BJ (cell line): Measurements from ENCODE around the gene PBX3. TPM values are rescaled to one million over a fixed set of nuclear protein-coding genes. Genes with fewer than 3 reads are reported as not detected.
"Not testable (repeated sequence)": the region's sequence is repeated elsewhere in the genome, so short reads cannot be mapped to it uniquely, and the experiment has no call there.

Source experiments
- CTCF ChIA-PET: fragments of 350-600 bp; formaldehyde crosslinking; extraction: SDS; loops from one replicate; lab custom pipeline; 2021; ENCODE audit warnings: antibody characterized with exemption, inconsistent platforms; lab: Yijun Ruan, JAX
- POLR2A ChIA-PET: fragments of 300-600 bp; sonication (Branson Sonifier 250); formaldehyde crosslinking; extraction: SDS; loops from one replicate; lab custom pipeline; 2021; ENCODE audit warnings: antibody characterized with exemption; lab: Charles Lee
- DNase-seq: peaks from one replicate; pipeline ENCODE4 v3.0.0-alpha.2; 2011; ENCODE audit warnings: low read depth
- H3K27me3 ChIP-seq: 2 replicates; pipeline ENCODE4 v1.6.0; 2011; ENCODE audit warnings: low read length; ENCODE audit not compliant: control insufficient read depth, insufficient read depth
- H3K36me3 ChIP-seq: 2 replicates; pipeline ENCODE4 v1.5.1; 2011; ENCODE audit warnings: low read length; ENCODE audit not compliant: control insufficient read depth, insufficient read depth
- H3K4me3 ChIP-seq: 2 replicates; pipeline ENCODE4 v1.5.1; 2011; ENCODE audit warnings: low read depth, mild to moderate bottlenecking, control low read depth, low read length
- polyA plus RNA-seq: library from polyadenylated mRNA; depleted of rRNA; stranded (reverse); fragments of >200 nt; gene quantifications from 2 replicates; pipeline ENCODE4 v1.2.3, GENCODE V29; 2011
- TF ChIP-seq, protein P1 (sequence below): IDR thresholded peaks from 2 replicates; pipeline ENCODE4 v1.5.1; 2011; ENCODE audit warnings: low read depth, mild to moderate bottlenecking, control low read depth, inconsistent platforms, low read length, moderate library complexity; ENCODE audit not compliant: insufficient read depth

PBX3 gene
- polyA plus RNA-seq, 1 experiment: 27.9 TPM

DNA sequence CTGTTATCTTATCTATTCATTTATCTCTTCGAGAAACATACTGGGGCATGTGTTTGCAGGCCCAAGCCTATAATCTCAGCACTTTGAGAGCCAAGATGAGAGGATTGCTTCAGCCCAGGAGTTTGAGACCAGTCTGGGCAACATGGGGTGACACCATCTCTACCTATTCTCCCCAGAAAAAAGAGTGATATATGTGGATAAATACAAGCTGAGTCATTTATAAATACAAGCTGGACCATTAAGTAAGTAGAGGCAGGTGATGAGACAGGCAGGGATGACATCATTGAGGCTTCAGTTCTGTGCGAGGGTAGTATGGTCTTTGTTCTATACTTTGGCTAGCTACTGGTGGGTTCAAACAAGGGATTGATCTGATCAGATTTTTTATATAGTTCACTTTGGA, 25.6 kb downstream of the PBX3 start:
- H3K36me3 ChIP-seq: no peaks in the 10 kb centered on the region
- H3K4me3 ChIP-seq: no peak overlapping the region
- CTCF ChIA-PET: interaction anchor here (0.6 kb wide), 1 partner anchor 114 kb away, joined by 3 read pairs; no protein-coding TSS in a partner anchor
- DNase-seq: no peak
- POLR2A ChIA-PET: no interaction called here
- TF ChIP-seq, protein P1, sequence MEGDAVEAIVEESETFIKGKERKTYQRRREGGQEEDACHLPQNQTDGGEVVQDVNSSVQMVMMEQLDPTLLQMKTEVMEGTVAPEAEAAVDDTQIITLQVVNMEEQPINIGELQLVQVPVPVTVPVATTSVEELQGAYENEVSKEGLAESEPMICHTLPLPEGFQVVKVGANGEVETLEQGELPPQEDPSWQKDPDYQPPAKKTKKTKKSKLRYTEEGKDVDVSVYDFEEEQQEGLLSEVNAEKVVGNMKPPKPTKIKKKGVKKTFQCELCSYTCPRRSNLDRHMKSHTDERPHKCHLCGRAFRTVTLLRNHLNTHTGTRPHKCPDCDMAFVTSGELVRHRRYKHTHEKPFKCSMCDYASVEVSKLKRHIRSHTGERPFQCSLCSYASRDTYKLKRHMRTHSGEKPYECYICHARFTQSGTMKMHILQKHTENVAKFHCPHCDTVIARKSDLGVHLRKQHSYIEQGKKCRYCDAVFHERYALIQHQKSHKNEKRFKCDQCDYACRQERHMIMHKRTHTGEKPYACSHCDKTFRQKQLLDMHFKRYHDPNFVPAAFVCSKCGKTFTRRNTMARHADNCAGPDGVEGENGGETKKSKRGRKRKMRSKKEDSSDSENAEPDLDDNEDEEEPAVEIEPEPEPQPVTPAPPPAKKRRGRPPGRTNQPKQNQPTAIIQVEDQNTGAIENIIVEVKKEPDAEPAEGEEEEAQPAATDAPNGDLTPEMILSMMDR: no peak
- no peaks in the 10 kb centered on the region for H3K27me3 ChIP-seq

DNA sequence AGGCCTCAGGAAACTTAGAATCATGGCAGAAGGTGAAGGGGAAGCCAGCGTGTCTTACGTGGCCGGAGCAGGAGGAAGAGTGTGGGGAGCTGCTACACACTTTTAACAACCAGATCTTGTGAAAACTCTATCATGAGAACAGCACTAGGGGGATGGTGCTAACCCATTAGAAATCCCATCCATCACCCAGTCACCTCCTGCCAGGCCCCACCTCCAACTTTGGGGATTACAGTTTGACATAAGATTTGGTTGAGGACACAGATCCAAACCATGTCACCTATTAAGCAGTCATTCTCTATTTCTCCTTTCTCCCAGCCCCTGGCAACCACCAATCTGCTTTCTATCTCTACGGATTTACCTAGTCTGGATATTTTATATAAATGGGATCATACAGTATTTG, 26.9 kb downstream of the PBX3 start:
- CTCF ChIA-PET: no interaction called here
- no peaks in the 10 kb centered on the region for H3K36me3 ChIP-seq
- no peaks in the 10 kb centered on the region for H3K27me3 ChIP-seq
- no peak overlapping the region for H3K4me3 ChIP-seq
- TF ChIP-seq, protein P1: no peak
- POLR2A ChIA-PET: no interaction called here
- DNase-seq: no peak

DNA sequence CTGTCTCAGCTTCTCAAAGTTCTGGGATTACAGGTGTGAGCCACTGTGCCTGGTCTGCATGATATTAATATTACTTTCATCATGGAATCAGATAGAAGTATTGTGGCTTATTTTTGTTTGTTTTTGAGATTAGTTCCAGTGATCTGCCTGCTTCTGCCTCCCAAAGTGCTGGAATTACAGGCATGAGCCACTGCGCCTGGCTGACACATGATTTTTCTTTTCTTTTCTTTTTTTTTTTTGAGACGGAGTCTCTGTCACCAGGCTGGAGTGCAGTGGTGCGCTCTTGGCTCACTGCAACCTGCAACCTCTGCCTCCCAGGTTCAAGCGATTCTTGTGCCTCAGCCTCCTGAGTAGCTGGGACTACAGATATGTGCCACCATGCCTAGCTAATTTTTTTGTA, 29.6 kb downstream of the PBX3 start:
- H3K27me3 ChIP-seq, H3K36me3 ChIP-seq, DNase-seq, POLR2A ChIA-PET, CTCF ChIA-PET, H3K4me3 ChIP-seq: not testable (repeated sequence)

DNA sequence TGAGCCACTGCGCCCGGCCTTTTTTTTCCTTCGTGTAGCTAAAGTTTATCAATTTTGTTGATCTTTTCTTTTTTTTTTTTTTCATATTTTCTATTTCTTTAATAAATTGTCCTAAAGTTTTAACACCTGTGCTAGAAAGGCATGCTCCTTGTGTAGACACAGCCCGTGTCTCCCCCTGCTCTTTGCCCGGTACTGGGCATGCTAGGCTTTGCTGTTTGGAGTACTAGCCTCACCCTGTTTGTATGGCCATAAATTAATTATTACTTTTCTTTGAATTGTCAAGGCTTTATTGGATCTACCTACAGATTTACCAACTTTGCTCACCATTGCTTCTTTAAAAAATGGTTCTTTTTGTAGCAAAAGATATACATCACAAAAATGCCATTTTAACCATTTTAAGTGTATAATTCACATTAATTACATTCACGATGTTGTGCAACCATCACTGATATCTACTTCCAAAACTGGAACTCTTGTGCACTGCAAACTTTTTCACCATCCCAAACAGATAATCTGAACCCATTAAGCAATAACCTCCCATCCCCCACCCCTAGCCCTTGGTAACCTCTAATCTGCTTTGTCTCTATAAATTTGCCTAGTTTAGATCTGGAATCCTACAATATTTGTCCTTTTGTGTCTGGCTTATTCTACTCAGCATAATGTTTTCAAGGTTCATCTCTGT, 31.5 kb downstream of the PBX3 start:
- H3K4me3 ChIP-seq, H3K27me3 ChIP-seq, DNase-seq, POLR2A ChIA-PET, H3K36me3 ChIP-seq, CTCF ChIA-PET: not testable (repeated sequence)

DNA sequence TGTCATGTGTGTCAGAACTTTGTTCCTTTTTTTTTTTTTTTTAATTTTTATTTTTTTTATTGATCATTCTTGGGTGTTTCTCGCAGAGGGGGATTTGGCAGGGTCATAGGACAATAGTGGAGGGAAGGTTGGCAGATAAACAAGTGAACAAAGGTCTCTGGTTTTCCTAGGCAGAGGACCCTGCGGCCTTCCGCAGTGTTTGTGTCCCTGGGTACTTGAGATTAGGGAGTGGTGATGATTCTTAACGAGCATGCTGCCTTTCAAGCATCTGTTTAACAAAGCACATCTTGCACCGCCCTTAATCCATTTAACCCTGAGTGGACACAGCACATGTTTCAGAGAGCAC, 32.0 kb downstream of the PBX3 start:
- POLR2A ChIA-PET, H3K36me3 ChIP-seq, CTCF ChIA-PET: not testable (repeated sequence)

DNA sequence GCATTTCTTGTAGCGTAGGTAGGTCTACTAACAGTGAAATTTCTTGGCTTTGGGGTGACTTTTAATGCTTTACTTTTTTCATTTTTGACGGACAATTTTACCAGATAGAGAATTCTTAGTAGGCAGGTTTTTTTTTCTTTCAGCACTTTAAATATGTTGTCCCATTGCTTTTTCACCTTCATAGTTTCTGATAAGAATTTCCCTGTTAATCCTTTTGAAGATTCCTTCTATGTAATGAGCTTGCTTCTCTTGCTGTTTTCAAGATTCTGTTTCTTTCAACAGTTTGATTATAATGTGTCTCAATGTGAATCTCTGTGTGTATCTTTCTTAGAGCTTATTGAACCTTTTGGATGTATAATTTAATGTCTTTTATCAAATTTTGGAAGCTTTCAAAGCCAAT, 35.5 kb downstream of the PBX3 start:
- no peak overlapping the region for H3K4me3 ChIP-seq
- TF ChIP-seq, protein P1: no peak
- ChIA-PET POLR2A (no interaction called here), CTCF (interaction anchor here (0.6 kb wide), 1 partner anchor 224 kb away, joined by 3 read pairs; no protein-coding TSS in a partner anchor)
- no peak for DNase-seq
- no peaks in the 10 kb centered on the region for H3K36me3 ChIP-seq
- H3K27me3 ChIP-seq: no peaks in the 10 kb centered on the region

More for the DNA sequence above, 32.0 kb downstream of the PBX3 start:
- not testable (repeated sequence) for DNase-seq, H3K27me3 ChIP-seq, H3K4me3 ChIP-seq
